ENCODE data around the gene COL18A1. TPM values are rescaled to one million over a fixed set of nuclear protein-coding genes. Genes with fewer than 3 reads are reported as not detected.
A peak's percentile ranks its signal among the peaks of the same experiment; 100 is the strongest.

Gene COL18A1
- total RNA-seq: 59.0 TPM

DNA sequence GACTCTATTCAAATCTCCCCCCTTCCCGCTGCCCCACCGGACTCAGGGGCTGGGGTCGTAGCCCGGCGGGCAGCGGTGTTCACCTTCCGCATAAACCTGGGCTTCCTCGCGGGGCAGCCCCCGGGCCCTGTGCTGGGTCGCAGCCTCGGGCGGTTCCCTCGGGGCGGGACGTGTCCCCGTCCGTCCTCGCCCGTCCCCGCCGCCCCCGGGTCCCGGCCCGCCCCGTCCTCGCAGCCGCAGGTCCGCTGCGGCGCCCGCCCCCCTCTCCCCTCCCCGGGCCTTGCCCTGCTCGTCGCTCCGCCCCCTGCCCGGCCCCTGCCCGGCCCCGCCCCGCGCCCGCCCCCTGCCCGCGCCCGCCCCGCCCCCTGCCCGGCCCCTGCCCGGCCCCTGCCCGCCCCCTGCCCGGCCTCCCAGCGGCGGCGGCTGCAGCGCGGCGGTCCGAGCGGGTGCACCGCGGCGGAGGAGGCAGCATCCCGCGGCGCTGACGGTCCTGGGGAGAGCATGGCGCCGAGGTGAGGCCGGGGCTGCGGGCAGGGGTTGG, at the start of gene COL18A1:
COL18A1 (plus strand) TSS at position 436 of the 541 bp plus-strand sequence; CDS start at position 502, 66 bp downstream.
- Histone ChIP-seq H3K9ac (ENCODE audit: low read depth in 1 of 3, low read length in 3 of 3) (peak within 1 kb of the TSS in 2 of 3 donors; percentile 59 to 64), H3K4me3 (ENCODE audit: low read length in 3 of 3) (peak within 1 kb of the TSS in 2 of 3 donors; percentile 32 to 58), H3K27ac (ENCODE audit: low read depth, low read length) (peak within 1 kb of the TSS; percentile 85), H3K27me3 (ENCODE audit: control insufficient read depth in 3 of 3, insufficient read depth in 3 of 3, low read length in 3 of 3) (peaks cover 11 to 51% (median 41%) of the 10 kb centered on the region in 3 donors), H3K9me3 (ENCODE audit: control insufficient read depth in 3 of 3, low read length in 3 of 3) (peaks cover 0 to 4% (median 0%) of the 10 kb centered on the region in 3 donors), H3K36me3 (ENCODE audit: control insufficient read depth in 3 of 3, insufficient read depth in 3 of 3, low read length in 3 of 3) (no peaks in the 10 kb centered on the region), H3K4me1 (ENCODE audit: control insufficient read depth in 3 of 3, insufficient read depth in 3 of 3, low read length in 3 of 3) (peaks cover 20 to 27% (median 25%) of the 10 kb centered on the region in 3 donors)

DNA sequence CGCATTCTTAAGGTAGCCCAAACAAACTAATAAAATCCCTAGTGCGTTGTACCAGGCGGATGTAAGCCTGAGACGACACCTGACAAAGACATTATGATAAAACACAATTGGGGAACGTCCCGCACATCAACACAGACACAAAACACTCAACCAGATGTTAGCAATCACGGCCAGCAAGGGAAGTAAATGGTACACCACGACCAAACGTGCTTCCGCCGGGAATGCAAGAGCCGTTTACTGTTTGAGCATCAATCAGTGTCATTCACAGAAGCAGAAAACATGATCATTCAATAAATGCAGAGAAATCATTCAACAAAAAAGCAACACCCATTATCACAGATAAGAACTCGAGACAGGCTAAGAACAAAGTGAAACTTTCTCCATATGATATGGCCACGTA, 49.4 kb upstream of the COL18A1 start:
- no peak overlapping the region for H3K4me3 ChIP-seq (ENCODE audit: low read length in 3 of 3)
- no peak overlapping the region for H3K9ac ChIP-seq (ENCODE audit: low read depth in 1 of 3, low read length in 3 of 3)
- H3K27ac ChIP-seq (ENCODE audit: low read depth, low read length): no peak overlapping the region
- no peaks in the 10 kb centered on the region for H3K9me3 ChIP-seq (ENCODE audit: control insufficient read depth in 3 of 3, low read length in 3 of 3)
- H3K27me3 ChIP-seq (ENCODE audit: control insufficient read depth in 3 of 3, insufficient read depth in 3 of 3, low read length in 3 of 3): peaks cover 0 to 19% (median 10%) of the 10 kb centered on the region in 3 donors
- H3K4me1 ChIP-seq (ENCODE audit: control insufficient read depth in 3 of 3, insufficient read depth in 3 of 3, low read length in 3 of 3): peaks cover 34 to 49% (median 35%) of the 10 kb centered on the region in 3 donors
- no peaks in the 10 kb centered on the region for H3K36me3 ChIP-seq (ENCODE audit: control insufficient read depth in 3 of 3, insufficient read depth in 3 of 3, low read length in 3 of 3)

DNA sequence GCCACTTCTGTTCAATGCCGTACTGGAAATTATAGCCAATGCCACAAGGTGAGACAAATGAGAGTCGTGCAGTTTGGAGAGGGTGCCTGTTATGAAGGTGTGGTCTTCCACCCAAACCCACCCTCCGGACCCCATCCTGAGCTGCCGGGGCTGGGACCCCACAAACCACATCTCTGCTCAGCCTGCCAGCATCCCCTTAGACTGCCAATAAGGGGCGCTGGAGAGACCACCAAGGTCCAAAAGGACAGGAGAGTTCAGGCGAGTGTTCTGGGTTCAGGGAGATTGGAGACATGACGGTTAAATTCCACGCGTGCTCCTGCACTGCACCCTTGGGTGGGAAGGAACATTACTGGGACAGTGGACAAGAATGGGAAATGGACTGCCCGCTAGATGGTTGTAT, 48.7 kb upstream of the COL18A1 start:
- H3K27me3 ChIP-seq (ENCODE audit: control insufficient read depth in 3 of 3, insufficient read depth in 3 of 3, low read length in 3 of 3): peaks cover 0 to 15% (median 10%) of the 10 kb centered on the region in 3 donors
- peaks cover 29 to 45% (median 35%) of the 10 kb centered on the region in 3 donors for H3K4me1 ChIP-seq (ENCODE audit: control insufficient read depth in 3 of 3, insufficient read depth in 3 of 3, low read length in 3 of 3)
- H3K36me3 ChIP-seq (ENCODE audit: control insufficient read depth in 3 of 3, insufficient read depth in 3 of 3, low read length in 3 of 3): no peaks in the 10 kb centered on the region
- peak overlapping the region; percentile 84 for H3K27ac ChIP-seq (ENCODE audit: low read depth, low read length)
- H3K4me3 ChIP-seq (ENCODE audit: low read length in 3 of 3): no peak overlapping the region
- no peaks in the 10 kb centered on the region for H3K9me3 ChIP-seq (ENCODE audit: control insufficient read depth in 3 of 3, low read length in 3 of 3)
- no peak overlapping the region for H3K9ac ChIP-seq (ENCODE audit: low read depth in 1 of 3, low read length in 3 of 3)

- Histone ChIP-seq H3K27me3 (ENCODE audit: control insufficient read depth in 3 of 3, insufficient read depth in 3 of 3, low read length in 3 of 3) (peaks cover 0 to 15% (median 10%) of the 10 kb centered on the region in 3 donors), H3K36me3 (ENCODE audit: control insufficient read depth in 3 of 3, insufficient read depth in 3 of 3, low read length in 3 of 3) (no peaks in the 10 kb centered on the region), H3K4me1 (ENCODE audit: control insufficient read depth in 3 of 3, insufficient read depth in 3 of 3, low read length in 3 of 3) (peaks cover 25 to 41% (median 35%) of the 10 kb centered on the region in 3 donors), H3K9ac (ENCODE audit: low read depth in 1 of 3, low read length in 3 of 3) (no peak overlapping the region), H3K27ac (ENCODE audit: low read depth, low read length) (peak overlapping the region; percentile 84), H3K9me3 (ENCODE audit: control insufficient read depth in 3 of 3, low read length in 3 of 3) (no peaks in the 10 kb centered on the region), H3K4me3 (ENCODE audit: low read length in 3 of 3) (peak overlapping the region in 1 of 3 donors; percentile 13)
These were observed 48.1 kb upstream of the COL18A1 start for GRCh38 chr21:45356653-45357435.

GRCh38 chr21:45357436-45358260, 47.3 kb upstream of the COL18A1 start:
- Histone ChIP-seq H3K4me1 (ENCODE audit: control insufficient read depth in 3 of 3, insufficient read depth in 3 of 3, low read length in 3 of 3) (peaks cover 23 to 39% (median 35%) of the 10 kb centered on the region in 3 donors), H3K9ac (ENCODE audit: low read depth in 1 of 3, low read length in 3 of 3) (no peak overlapping the region), H3K36me3 (ENCODE audit: control insufficient read depth in 3 of 3, insufficient read depth in 3 of 3, low read length in 3 of 3) (no peaks in the 10 kb centered on the region), H3K9me3 (ENCODE audit: control insufficient read depth in 3 of 3, low read length in 3 of 3) (no peaks in the 10 kb centered on the region), H3K27ac (ENCODE audit: low read depth, low read length) (peak overlapping the region; percentile 84), H3K27me3 (ENCODE audit: control insufficient read depth in 3 of 3, insufficient read depth in 3 of 3, low read length in 3 of 3) (peaks cover 0 to 15% (median 10%) of the 10 kb centered on the region in 3 donors), H3K4me3 (ENCODE audit: low read length in 3 of 3) (no peak overlapping the region)

GRCh38 chr21:45358261-45358670, 46.7 kb upstream of the COL18A1 start:
- peaks cover 23 to 36% (median 35%) of the 10 kb centered on the region in 3 donors for H3K4me1 ChIP-seq (ENCODE audit: control insufficient read depth in 3 of 3, insufficient read depth in 3 of 3, low read length in 3 of 3)

DNA sequence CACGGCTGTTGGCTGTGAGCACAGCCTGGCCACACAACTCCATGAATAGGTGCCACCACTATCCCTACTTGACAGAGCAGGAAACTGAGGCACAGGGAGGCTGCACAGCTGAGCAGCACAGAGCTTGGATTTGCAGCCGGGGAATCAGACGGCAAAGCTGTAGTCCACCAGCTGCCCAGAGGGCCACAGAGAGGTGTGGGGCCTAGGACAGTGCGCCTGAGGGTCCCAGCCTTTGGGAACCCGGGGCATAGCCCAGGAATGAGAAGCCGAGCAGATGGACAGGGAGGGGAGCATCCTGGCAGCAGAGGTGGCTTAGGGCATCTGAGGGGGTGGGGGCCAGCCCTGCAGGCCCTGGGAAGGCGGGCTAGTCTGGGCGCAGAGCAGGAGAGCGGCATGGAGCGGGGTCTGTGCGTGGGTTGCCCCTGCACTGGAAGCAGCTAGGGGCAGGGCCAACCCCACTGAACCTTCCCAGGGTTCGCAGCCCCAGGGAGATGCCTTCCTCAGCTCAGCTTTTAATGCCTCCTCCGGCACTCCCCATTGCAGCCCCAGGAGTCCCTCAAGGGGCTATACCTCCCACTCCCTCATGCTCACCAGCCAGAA, 46.2 kb upstream of the COL18A1 start:
- H3K27ac ChIP-seq (ENCODE audit: low read depth, low read length): peak overlapping the region; percentile 84
- H3K4me3 ChIP-seq (ENCODE audit: low read length in 3 of 3): no peak overlapping the region
- peaks cover 0 to 12% (median 2%) of the 10 kb centered on the region in 3 donors for H3K27me3 ChIP-seq (ENCODE audit: control insufficient read depth in 3 of 3, insufficient read depth in 3 of 3, low read length in 3 of 3)
- no peak overlapping the region for H3K9ac ChIP-seq (ENCODE audit: low read depth in 1 of 3, low read length in 3 of 3)
- H3K9me3 ChIP-seq (ENCODE audit: control insufficient read depth in 3 of 3, low read length in 3 of 3): no peaks in the 10 kb centered on the region
- H3K36me3 ChIP-seq (ENCODE audit: control insufficient read depth in 3 of 3, insufficient read depth in 3 of 3, low read length in 3 of 3): no peaks in the 10 kb centered on the region
- peaks cover 28 to 40% (median 39%) of the 10 kb centered on the region in 3 donors for H3K4me1 ChIP-seq (ENCODE audit: control insufficient read depth in 3 of 3, insufficient read depth in 3 of 3, low read length in 3 of 3)

More at GRCh38 chr21:45358261-45358670, 46.7 kb upstream of the COL18A1 start:
- Histone ChIP-seq H3K27ac (ENCODE audit: low read depth, low read length) (peak overlapping the region; percentile 84), H3K36me3 (ENCODE audit: control insufficient read depth in 3 of 3, insufficient read depth in 3 of 3, low read length in 3 of 3) (no peaks in the 10 kb centered on the region), H3K9ac (ENCODE audit: low read depth in 1 of 3, low read length in 3 of 3) (no peak overlapping the region), H3K4me3 (ENCODE audit: low read length in 3 of 3) (no peak overlapping the region), H3K27me3 (ENCODE audit: control insufficient read depth in 3 of 3, insufficient read depth in 3 of 3, low read length in 3 of 3) (peaks cover 0 to 15% (median 7%) of the 10 kb centered on the region in 3 donors), H3K9me3 (ENCODE audit: control insufficient read depth in 3 of 3, low read length in 3 of 3) (no peaks in the 10 kb centered on the region)

GRCh38 chr21:45359451-45360217, 45.3 kb upstream of the COL18A1 start:
- Histone ChIP-seq H3K4me3 (ENCODE audit: low read length in 3 of 3) (no peak overlapping the region), H3K36me3 (ENCODE audit: control insufficient read depth in 3 of 3, insufficient read depth in 3 of 3, low read length in 3 of 3) (no peaks in the 10 kb centered on the region), H3K4me1 (ENCODE audit: control insufficient read depth in 3 of 3, insufficient read depth in 3 of 3, low read length in 3 of 3) (peaks cover 34 to 45% (median 44%) of the 10 kb centered on the region in 3 donors), H3K27me3 (ENCODE audit: control insufficient read depth in 3 of 3, insufficient read depth in 3 of 3, low read length in 3 of 3) (peaks cover 0 to 15% (median 0%) of the 10 kb centered on the region in 3 donors), H3K27ac (ENCODE audit: low read depth, low read length) (no peak overlapping the region), H3K9me3 (ENCODE audit: control insufficient read depth in 3 of 3, low read length in 3 of 3) (no peaks in the 10 kb centered on the region), H3K9ac (ENCODE audit: low read depth in 1 of 3, low read length in 3 of 3) (no peak overlapping the region)
